ENCODE results near the gene ORMDL1. TPM values are rescaled to one million over a fixed set of nuclear protein-coding genes. Genes with fewer than 3 reads are reported as not detected.

The ORMDL1 gene
- total and polyA plus RNA-seq, 2 donors (not counting 1 experiment from before 2014, with no cell fraction given), result 68.5 to 96.7 TPM

GRCh38 chr2:189803431-189803830 lies 19.3 kb upstream of the ORMDL1 start:
- TF ChIP-seq EZH2 (IDR thresholded peaks at IDR 0.05; ENCODE audit: low read length, missing control alignments) (no peak), CTCF (conservative IDR thresholded peaks at IDR 0.05 in 1 of 2, IDR thresholded peaks at IDR 0.05 in 1 of 2; ENCODE audit: low read depth in 1 of 2, low read length in 2 of 2) (no peak)
- H3K36me3 ChIP-seq (ENCODE audit: control insufficient read depth, insufficient read depth, low read length), result no peaks in the 10 kb centered on the region

GRCh38 chr2:189802396-189802912 lies 18.3 kb upstream of the ORMDL1 start:
- Histone ChIP-seq H3K27ac (ENCODE audit: insufficient read depth, low read length) (no peak overlapping the region), H2AFZ (ENCODE audit: low read length) (no peak overlapping the region), H3K27me3 (ENCODE audit: control insufficient read depth, insufficient read depth, low read length) (no peaks in the 10 kb centered on the region), H3K79me2 (ENCODE audit: control insufficient read depth, insufficient read depth, low read length) (peaks cover 2% of the 10 kb centered on the region), H3K9me3 (ENCODE audit: control insufficient read depth, insufficient read depth, low read depth, low read length) (no peaks in the 10 kb centered on the region), H4K20me1 (ENCODE audit: control insufficient read depth, extremely low read depth, insufficient read depth, low read length) (no peaks in the 10 kb centered on the region), H3K9ac (ENCODE audit: insufficient read depth, low read length) (no peak overlapping the region), H3K4me2 (ENCODE audit: extremely low read depth, insufficient read depth, low read length) (no peak overlapping the region), H3K36me3 (ENCODE audit: control insufficient read depth, insufficient read depth, low read length) (no peaks in the 10 kb centered on the region), H3K4me3 (replicated peaks in 1 of 4; ENCODE audit: control extremely low read depth in 1 of 4, insufficient read depth in 1 of 4, low read depth in 3 of 4, low read length in 4 of 4) (no peak overlapping the region), H3K4me1 (ENCODE audit: control insufficient read depth, extremely low read depth, insufficient read depth, low read length) (peaks cover 8% of the 10 kb centered on the region)
- TF ChIP-seq EZH2 (IDR thresholded peaks at IDR 0.05; ENCODE audit: low read length, missing control alignments), result no peak
- TF ChIP-seq CTCF (conservative IDR thresholded peaks at IDR 0.05 in 1 of 2, IDR thresholded peaks at IDR 0.05 in 1 of 2; ENCODE audit: low read depth in 1 of 2, low read length in 2 of 2), result no peak
- DNase-seq (ENCODE audit: low read depth in 2 of 2), result peak in 1 of 2 donors; percentile 7

More at GRCh38 chr2:189803431-189803830, 19.3 kb upstream of the ORMDL1 start:
- Histone ChIP-seq H3K4me2 (ENCODE audit: extremely low read depth, insufficient read depth, low read length) (no peak overlapping the region), H2AFZ (ENCODE audit: low read length) (no peak overlapping the region), H3K9me3 (ENCODE audit: control insufficient read depth, insufficient read depth, low read depth, low read length) (no peaks in the 10 kb centered on the region), H3K4me1 (ENCODE audit: control insufficient read depth, extremely low read depth, insufficient read depth, low read length) (peaks cover 8% of the 10 kb centered on the region), H4K20me1 (ENCODE audit: control insufficient read depth, extremely low read depth, insufficient read depth, low read length) (no peaks in the 10 kb centered on the region), H3K9ac (ENCODE audit: insufficient read depth, low read length) (no peak overlapping the region), H3K27ac (ENCODE audit: insufficient read depth, low read length) (no peak overlapping the region), H3K4me3 (replicated peaks in 1 of 4; ENCODE audit: control extremely low read depth in 1 of 4, insufficient read depth in 1 of 4, low read depth in 3 of 4, low read length in 4 of 4) (no peak overlapping the region), H3K79me2 (ENCODE audit: control insufficient read depth, insufficient read depth, low read length) (peaks cover 2% of the 10 kb centered on the region), H3K27me3 (ENCODE audit: control insufficient read depth, insufficient read depth, low read length) (no peaks in the 10 kb centered on the region)
- peak in 1 of 2 donors; percentile 26 for DNase-seq (ENCODE audit: low read depth in 2 of 2)

- Histone ChIP-seq H3K4me2 (ENCODE audit: extremely low read depth, insufficient read depth, low read length) (no peak overlapping the region), H3K27ac (ENCODE audit: insufficient read depth, low read length) (peak overlapping the region; percentile 39), H3K27me3 (ENCODE audit: control insufficient read depth, insufficient read depth, low read length) (no peaks in the 10 kb centered on the region), H3K4me1 (ENCODE audit: control insufficient read depth, extremely low read depth, insufficient read depth, low read length) (peaks cover 8% of the 10 kb centered on the region), H3K9ac (ENCODE audit: insufficient read depth, low read length) (no peak overlapping the region), H3K79me2 (ENCODE audit: control insufficient read depth, insufficient read depth, low read length) (peaks cover 2% of the 10 kb centered on the region), H2AFZ (ENCODE audit: low read length) (no peak overlapping the region), H3K36me3 (ENCODE audit: control insufficient read depth, insufficient read depth, low read length) (no peaks in the 10 kb centered on the region), H4K20me1 (ENCODE audit: control insufficient read depth, extremely low read depth, insufficient read depth, low read length) (no peaks in the 10 kb centered on the region), H3K4me3 (replicated peaks in 1 of 4; ENCODE audit: control extremely low read depth in 1 of 4, insufficient read depth in 1 of 4, low read depth in 3 of 4, low read length in 4 of 4) (no peak overlapping the region), H3K9me3 (ENCODE audit: control insufficient read depth, insufficient read depth, low read depth, low read length) (no peaks in the 10 kb centered on the region)
- TF ChIP-seq EZH2 (IDR thresholded peaks at IDR 0.05; ENCODE audit: low read length, missing control alignments), result no peak
- no peak for TF ChIP-seq CTCF (conservative IDR thresholded peaks at IDR 0.05 in 1 of 2, IDR thresholded peaks at IDR 0.05 in 1 of 2; ENCODE audit: low read depth in 1 of 2, low read length in 2 of 2)
- peak; percentile 76 to 84 for DNase-seq (ENCODE audit: low read depth in 2 of 2)
Observed at GRCh38 chr2:189799531-189799930, 15.4 kb upstream of the ORMDL1 start.
